Endodermal cell (in vitro differentiated cells): Measurements from ENCODE around the gene DNAJB11. TPM values are rescaled to one million over a fixed set of nuclear protein-coding genes. Genes with fewer than 3 reads are reported as not detected.
"Not testable (repeated sequence)": the region's sequence is repeated elsewhere in the genome, so short reads cannot be mapped to it uniquely, and the experiment has no call there.

Experiments
- DNase-seq: peaks from one replicate; pipeline ENCODE4 v3.0.0-alpha.2; 2017
- H3K27ac ChIP-seq: 2 replicates; pipeline ENCODE4 v1.5.1; 2013; ENCODE audit warnings: mild to moderate bottlenecking, low read depth, low read length, moderate library complexity
- H3K27me3 ChIP-seq: 2 replicates; pipeline ENCODE4 v1.6.1; 2013; ENCODE audit warnings: mild to moderate bottlenecking, low read length, moderate library complexity; ENCODE audit not compliant: insufficient read depth, control insufficient read depth, poor library complexity, severe bottlenecking
- H3K36me3 ChIP-seq: 2 replicates; pipeline ENCODE4 v1.7.0; 2013; ENCODE audit warnings: mild to moderate bottlenecking, low read length, moderate library complexity; ENCODE audit not compliant: control insufficient read depth, insufficient read depth
- H3K4me1 ChIP-seq: one replicate; pipeline ENCODE4 v1.7.0; 2013; ENCODE audit warnings: low read length; ENCODE audit not compliant: control insufficient read depth, insufficient read depth
- H3K4me3 ChIP-seq: 2 replicates; pipeline ENCODE4 v1.5.1; 2013; ENCODE audit warnings: mild to moderate bottlenecking, low read length, moderate library complexity
- H3K9ac ChIP-seq: 2 replicates; pipeline ENCODE4 v1.6.1; 2013; ENCODE audit warnings: mild to moderate bottlenecking, low read length, moderate library complexity; ENCODE audit not compliant: poor library complexity, severe bottlenecking; ENCODE audit errors: extremely low read depth
- H3K9me3 ChIP-seq: 2 replicates; pipeline ENCODE4 v1.6.1; 2013; ENCODE audit warnings: mild to moderate bottlenecking, low read length, moderate library complexity; ENCODE audit not compliant: control insufficient read depth
- H3K27ac Mint-ChIP-seq: 2 replicates; pipeline ENCODE4 v1.8.0; 2020; ENCODE audit warnings: mixed read lengths
- H3K27me3 Mint-ChIP-seq: 2 replicates; pipeline ENCODE4 v1.8.0; 2021; ENCODE audit warnings: mild to moderate bottlenecking, mixed read lengths; ENCODE audit not compliant: insufficient read depth
- H3K36me3 Mint-ChIP-seq: 2 replicates; pipeline ENCODE4 v1.8.0; 2020; ENCODE audit warnings: low read depth, mixed read lengths
- H3K4me1 Mint-ChIP-seq: 2 replicates; pipeline ENCODE4 v1.8.0; 2020; ENCODE audit warnings: mixed read lengths
- H3K4me3 Mint-ChIP-seq: 2 replicates; pipeline ENCODE4 v1.8.0; 2020; ENCODE audit warnings: mild to moderate bottlenecking, moderate library complexity, mixed read lengths
- H3K9me3 Mint-ChIP-seq: 2 replicates; pipeline ENCODE4 v1.8.0; 2020; ENCODE audit warnings: mild to moderate bottlenecking, mixed read lengths
- WGBS, 2 experiments: methylation state at CpG; one replicate each; pipeline versions ENCODE4 v1.1.5 to v1.1.7; 2013; ENCODE audit warnings: missing lambda C conversion rate in 2 of 2, mixed read lengths in 1 of 2; ENCODE audit not compliant: insufficient coverage in 1 of 2, insufficient read length in 1 of 2; 5-methylcytosine and 5-hydroxymethylcytosine counted together
- total RNA-seq, 2 donors: library from RNA; stranded (reverse); fragmentation: NEBNext Ultra II Directional in 1 of 2; extraction: Animal tissue kit (Norgen Biotek cat#: 25700) in 1 of 2; gene quantifications; 2 replicates in 1 of 2; 3 replicates in 1 of 2; pipeline ENCODE4 v1.2.1, GENCODE V29; 2021
- TF ChIP-seq, protein P1 (sequence below): fragments of 200-600 bp; sonication (generic); conservative IDR thresholded peaks from 2 replicates; pipeline ENCODE4 v1.5.0; 2021; ENCODE audit warnings: antibody characterized with exemption, mild to moderate bottlenecking

The DNAJB11 gene
- total RNA-seq, 2 donors from 2014 or later = 59.8 to 81.5 TPM

GRCh38 chr3:186566772-186567071, 3.8 kb upstream of the DNAJB11 start:
- H3K9me3 ChIP-seq = no peaks in the 10 kb centered on the region
- Mint-ChIP-seq H3K9me3 (no peaks in the 10 kb centered on the region), H3K4me1 (peaks cover 16% of the 10 kb centered on the region), H3K36me3 (peaks cover 6% of the 10 kb centered on the region), H3K27me3 (no peaks in the 10 kb centered on the region), H3K27ac (peak overlapping the region; percentile 95), H3K4me3 (peak overlapping the region; percentile 91)
- peak overlapping the region; percentile 97 for H3K4me3 ChIP-seq
- peaks cover 1% of the 10 kb centered on the region for H3K36me3 ChIP-seq
- WGBS, 2 experiments = 0% methylated on average over 12 to 14 of the region's 14 CpGs
- no peaks in the 10 kb centered on the region for H3K4me1 ChIP-seq
- peak overlapping the region; percentile 61 for H3K9ac ChIP-seq
- no peak for DNase-seq
- H3K27me3 ChIP-seq = no peaks in the 10 kb centered on the region
- H3K27ac ChIP-seq = no peak overlapping the region
- TF ChIP-seq, protein P1, sequence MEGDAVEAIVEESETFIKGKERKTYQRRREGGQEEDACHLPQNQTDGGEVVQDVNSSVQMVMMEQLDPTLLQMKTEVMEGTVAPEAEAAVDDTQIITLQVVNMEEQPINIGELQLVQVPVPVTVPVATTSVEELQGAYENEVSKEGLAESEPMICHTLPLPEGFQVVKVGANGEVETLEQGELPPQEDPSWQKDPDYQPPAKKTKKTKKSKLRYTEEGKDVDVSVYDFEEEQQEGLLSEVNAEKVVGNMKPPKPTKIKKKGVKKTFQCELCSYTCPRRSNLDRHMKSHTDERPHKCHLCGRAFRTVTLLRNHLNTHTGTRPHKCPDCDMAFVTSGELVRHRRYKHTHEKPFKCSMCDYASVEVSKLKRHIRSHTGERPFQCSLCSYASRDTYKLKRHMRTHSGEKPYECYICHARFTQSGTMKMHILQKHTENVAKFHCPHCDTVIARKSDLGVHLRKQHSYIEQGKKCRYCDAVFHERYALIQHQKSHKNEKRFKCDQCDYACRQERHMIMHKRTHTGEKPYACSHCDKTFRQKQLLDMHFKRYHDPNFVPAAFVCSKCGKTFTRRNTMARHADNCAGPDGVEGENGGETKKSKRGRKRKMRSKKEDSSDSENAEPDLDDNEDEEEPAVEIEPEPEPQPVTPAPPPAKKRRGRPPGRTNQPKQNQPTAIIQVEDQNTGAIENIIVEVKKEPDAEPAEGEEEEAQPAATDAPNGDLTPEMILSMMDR = peak; percentile 27

DNA sequence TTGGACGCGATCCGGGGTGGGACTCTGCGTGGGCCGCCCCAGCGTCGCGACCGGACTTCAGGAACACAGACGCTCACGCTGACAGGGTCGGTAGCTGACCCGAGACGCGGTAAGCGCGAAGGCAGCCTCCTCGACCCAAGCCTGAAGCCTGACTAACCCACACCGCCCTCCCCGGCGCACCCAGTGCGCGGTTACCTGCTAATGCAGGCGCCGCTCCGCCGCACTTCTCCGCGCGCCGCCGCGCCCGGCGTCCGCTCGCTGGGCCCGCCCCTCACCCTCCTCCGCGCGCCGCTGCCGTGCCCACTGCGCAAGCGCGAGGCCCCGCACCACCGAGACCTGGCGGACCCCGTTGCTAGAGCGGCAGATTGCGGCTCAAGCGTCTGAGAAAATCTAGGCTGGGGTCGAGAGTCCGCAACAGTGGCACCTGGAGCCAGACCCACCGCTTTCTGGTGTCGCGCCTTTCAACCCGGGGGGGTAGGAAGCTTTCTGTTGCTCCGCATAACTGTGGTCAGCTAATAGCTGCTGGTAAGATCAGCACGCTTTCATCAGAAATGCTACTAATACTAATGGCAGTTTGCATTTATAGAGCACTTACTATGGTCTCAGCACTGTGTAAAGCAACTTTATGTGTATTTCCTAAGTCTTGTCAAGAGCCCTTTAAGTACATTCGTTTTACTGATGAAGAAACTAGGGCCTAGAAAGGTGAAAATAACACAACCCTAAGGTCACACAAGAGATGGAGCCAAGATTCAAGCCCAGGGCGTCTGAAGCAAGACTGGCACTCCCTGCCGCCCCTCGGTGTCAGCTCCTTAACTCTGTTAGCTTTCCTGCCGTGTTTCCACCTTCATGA, 3.2 kb upstream of the DNAJB11 start, which contains the start of gene TBCCD1:
Gene TBCCD1 (minus strand): TSS at position 268 of the 850 bp plus-strand sequence. CDS start 3,010 bp downstream, outside the sequence.
- H3K27me3 Mint-ChIP-seq = no peaks in the 10 kb centered on the region
- 1 to 2% methylated on average over 44 to 66 of the region's 66 CpGs for WGBS, 2 experiments
- H3K27ac Mint-ChIP-seq = peak within 1 kb of the TSS; percentile 96
- H3K4me3 ChIP-seq = peak within 1 kb of the TSS; percentile 97
- peaks cover 7% of the 10 kb centered on the region for H3K36me3 ChIP-seq
- H3K4me1 Mint-ChIP-seq = peaks cover 16% of the 10 kb centered on the region
- H3K4me3 Mint-ChIP-seq = peak within 1 kb of the TSS; percentile 91
- no peaks in the 10 kb centered on the region for H3K4me1 ChIP-seq
- peaks cover 2% of the 10 kb centered on the region for H3K36me3 Mint-ChIP-seq
- TF ChIP-seq, protein P1 = no peak
- H3K9me3 Mint-ChIP-seq = no peaks in the 10 kb centered on the region
- H3K27ac ChIP-seq = no peak within 1 kb of the TSS
- H3K9me3 ChIP-seq = no peaks in the 10 kb centered on the region
- DNase-seq = peak; percentile 99
- H3K27me3 ChIP-seq = no peaks in the 10 kb centered on the region
- peak within 1 kb of the TSS; percentile 61 for H3K9ac ChIP-seq

- H3K9ac ChIP-seq = peak overlapping the region; percentile 86
- H3K4me1 Mint-ChIP-seq = peaks cover 16% of the 10 kb centered on the region
- peak overlapping the region; percentile 89 for H3K4me3 Mint-ChIP-seq
- not testable (repeated sequence) for H3K9me3 ChIP-seq, H3K27me3 ChIP-seq, H3K27me3 Mint-ChIP-seq, H3K9me3 Mint-ChIP-seq, H3K27ac ChIP-seq, DNase-seq, H3K4me1 ChIP-seq
- peaks cover 16% of the 10 kb centered on the region for H3K36me3 Mint-ChIP-seq
- H3K36me3 ChIP-seq = peaks cover 27% of the 10 kb centered on the region
- 89 to 94% methylated on average over 3 to 11 of the region's 11 CpGs for WGBS, 2 experiments
- peak overlapping the region; percentile 99 for H3K4me3 ChIP-seq
- peak overlapping the region; percentile 97 for H3K27ac Mint-ChIP-seq
Measured at GRCh38 chr3:186569361-186569760, 1.2 kb upstream of the DNAJB11 start.
